PC-9 (cell line): ENCODE results near the gene ADAP1.

ENCODE experiments used
- EZH2 ChIP-seq: fragments of 200-600 bp; sonication (generic); IDR thresholded peaks from 2 replicates; pipeline ENCODE4 v1.8.0; 2017; ENCODE audit warnings: antibody characterized with exemption, low read depth
- TF ChIP-seq, protein P1 (sequence below): fragments of 200-600 bp; sonication (generic); conservative IDR thresholded peaks from 2 replicates; pipeline ENCODE4 v1.6.1; 2017; ENCODE audit warnings: mixed run types, antibody characterized with exemption, mild to moderate bottlenecking, moderate library complexity

DNA sequence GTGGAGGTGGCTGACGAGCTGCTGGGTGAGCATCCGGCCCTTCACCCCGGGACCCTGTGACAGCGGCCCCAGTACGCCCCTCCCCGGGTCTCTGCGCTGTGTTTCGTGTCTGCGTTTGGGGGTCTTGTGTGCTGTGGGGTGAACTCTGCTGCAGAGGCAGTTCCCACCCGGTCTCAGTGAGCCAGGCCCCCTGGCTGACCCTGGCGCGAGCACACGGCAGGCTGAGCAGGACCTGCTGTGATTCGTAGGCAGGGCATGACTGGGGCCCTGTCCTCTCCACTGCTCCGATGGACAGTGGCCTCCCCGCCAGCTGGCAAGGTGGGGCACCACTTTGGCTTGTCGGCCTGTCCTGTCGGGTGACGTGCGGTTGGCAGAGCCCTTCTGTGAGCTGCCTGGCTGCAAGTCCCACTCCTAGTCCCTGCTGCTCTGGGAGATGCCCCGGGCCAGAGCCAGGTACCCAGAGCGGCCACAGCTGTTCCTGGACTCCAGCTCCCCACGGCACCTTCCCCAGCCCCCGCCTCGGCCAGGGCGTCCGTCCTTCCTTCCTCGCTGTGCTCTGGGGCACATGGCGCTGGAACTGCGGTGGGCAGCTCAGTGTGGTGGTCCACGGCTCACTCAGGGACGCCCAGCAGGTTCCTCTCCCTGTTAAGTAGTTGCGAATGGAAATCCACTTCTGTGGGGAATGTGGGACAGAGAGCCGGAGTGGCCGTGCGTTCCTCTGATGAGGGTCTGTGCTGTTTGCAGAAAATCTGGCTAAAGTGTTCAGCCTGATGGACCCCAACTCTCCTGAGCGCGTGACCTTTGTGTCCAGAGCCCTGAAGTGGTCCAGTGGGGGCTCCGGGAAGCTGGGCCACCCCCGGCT lies 67.6 kb downstream of the ADAP1 start:
- TF ChIP-seq, protein P1, sequence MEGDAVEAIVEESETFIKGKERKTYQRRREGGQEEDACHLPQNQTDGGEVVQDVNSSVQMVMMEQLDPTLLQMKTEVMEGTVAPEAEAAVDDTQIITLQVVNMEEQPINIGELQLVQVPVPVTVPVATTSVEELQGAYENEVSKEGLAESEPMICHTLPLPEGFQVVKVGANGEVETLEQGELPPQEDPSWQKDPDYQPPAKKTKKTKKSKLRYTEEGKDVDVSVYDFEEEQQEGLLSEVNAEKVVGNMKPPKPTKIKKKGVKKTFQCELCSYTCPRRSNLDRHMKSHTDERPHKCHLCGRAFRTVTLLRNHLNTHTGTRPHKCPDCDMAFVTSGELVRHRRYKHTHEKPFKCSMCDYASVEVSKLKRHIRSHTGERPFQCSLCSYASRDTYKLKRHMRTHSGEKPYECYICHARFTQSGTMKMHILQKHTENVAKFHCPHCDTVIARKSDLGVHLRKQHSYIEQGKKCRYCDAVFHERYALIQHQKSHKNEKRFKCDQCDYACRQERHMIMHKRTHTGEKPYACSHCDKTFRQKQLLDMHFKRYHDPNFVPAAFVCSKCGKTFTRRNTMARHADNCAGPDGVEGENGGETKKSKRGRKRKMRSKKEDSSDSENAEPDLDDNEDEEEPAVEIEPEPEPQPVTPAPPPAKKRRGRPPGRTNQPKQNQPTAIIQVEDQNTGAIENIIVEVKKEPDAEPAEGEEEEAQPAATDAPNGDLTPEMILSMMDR: no peak
- TF ChIP-seq EZH2: no peak
